Thyroid gland (tissue), 4 donors: Measurements from ENCODE around the gene ZNF865.
A peak's percentile ranks its signal among the peaks of the same experiment; 100 is the strongest.

Experiments
- CTCF ChIP-seq, 6 experiments: fragments of 200-600 bp in 3 of 6; fragments of 450-650 bp in 3 of 6; sonication (generic) in 3 of 6; IDR thresholded peaks; one replicate each; pipeline ENCODE4 v1.5.1; 2016 to 2019; ENCODE audit warnings: antibody characterized with exemption in 6 of 6, mild to moderate bottlenecking in 2 of 6, inconsistent platforms in 1 of 6, moderate library complexity in 1 of 6
- POLR2A ChIP-seq, 2 donors: fragments of 450-650 bp; IDR thresholded peaks; one replicate each; pipeline ENCODE4 v1.6.1; 2017; ENCODE audit warnings: antibody characterized with exemption in 2 of 2, mild to moderate bottlenecking in 2 of 2, moderate library complexity in 1 of 2

- TF ChIP-seq CTCF (IDR thresholded peaks at IDR 0.05) = no peak
- TF ChIP-seq POLR2A (IDR thresholded peaks at IDR 0.05) = peak in 1 of 2 donors; percentile 4
Observed at GRCh38 chr19:55643003-55643886, 37.8 kb downstream of the ZNF865 start, which contains the start of gene ZNF581.
